Neural cell (in vitro differentiated cells): ENCODE measurements around the gene PISD.

Experiments
- EP300 ChIP-seq: fragments of 450-650 bp; conservative IDR thresholded peaks from 2 replicates; pipeline ENCODE4 v1.6.1; 2014; ENCODE audit warnings: antibody characterized with exemption, mild to moderate bottlenecking, moderate library complexity; ENCODE audit not compliant: poor library complexity, severe bottlenecking
- EZH2 ChIP-seq: fragments of 200-600, 300-800 bp; shearing (Covaris generic), sonication (generic); IDR thresholded peaks from 2 replicates; pipeline ENCODE4 v1.6.1; 2014; ENCODE audit warnings: antibody characterized with exemption, low read length, borderline replicate concordance, mild to moderate bottlenecking; ENCODE audit not compliant: insufficient read depth, poor library complexity, severe bottlenecking

GRCh38 chr22:31637891-31638618 is 24.0 kb downstream of the PISD start:
- TF ChIP-seq EP300 (no peak), EZH2 (no peak)
